ENCODE measurements around the gene CDCA3.

CDCA3 gene

GRCh38 chr12:6813363-6813762 is 37.7 kb downstream of the CDCA3 start:
- no peaks in the 10 kb centered on the region for H3K4me1 Mint-ChIP-seq (ENCODE audit: low read depth)

GRCh38 chr12:6810758-6811157 is 40.3 kb downstream of the CDCA3 start:
- Mint-ChIP-seq H3K36me3 (no peaks in the 10 kb centered on the region), H3K9me3 (ENCODE audit: low read depth) (no peaks in the 10 kb centered on the region), H3K4me1 (ENCODE audit: low read depth) (no peaks in the 10 kb centered on the region), H3K4me3 (no peak overlapping the region), H3K27ac (no peak overlapping the region), H3K27me3 (peaks cover 1% of the 10 kb centered on the region)

More at GRCh38 chr12:6813363-6813762, 37.7 kb downstream of the CDCA3 start:
- H3K9me3 Mint-ChIP-seq (ENCODE audit: low read depth), result no peaks in the 10 kb centered on the region
- peaks cover 1% of the 10 kb centered on the region for H3K27me3 Mint-ChIP-seq
- no peaks in the 10 kb centered on the region for H3K36me3 Mint-ChIP-seq
- no peak overlapping the region for H3K27ac Mint-ChIP-seq
- no peak overlapping the region for H3K4me3 Mint-ChIP-seq

GRCh38 chr12:6809056-6809455 is 42.0 kb downstream of the CDCA3 start:
- H3K36me3 Mint-ChIP-seq, result no peaks in the 10 kb centered on the region
- no peaks in the 10 kb centered on the region for H3K9me3 Mint-ChIP-seq (ENCODE audit: low read depth)
- H3K4me1 Mint-ChIP-seq (ENCODE audit: low read depth), result no peaks in the 10 kb centered on the region
- H3K27me3 Mint-ChIP-seq, result peaks cover 1% of the 10 kb centered on the region
- H3K4me3 Mint-ChIP-seq, result no peak overlapping the region
- H3K27ac Mint-ChIP-seq, result no peak overlapping the region

- no peaks in the 10 kb centered on the region for H3K4me1 Mint-ChIP-seq (ENCODE audit: low read depth)
- H3K27ac Mint-ChIP-seq, result no peak overlapping the region
- H3K9me3 Mint-ChIP-seq (ENCODE audit: low read depth), result no peaks in the 10 kb centered on the region
- H3K4me3 Mint-ChIP-seq, result no peak overlapping the region
- no peaks in the 10 kb centered on the region for H3K27me3 Mint-ChIP-seq
- no peaks in the 10 kb centered on the region for H3K36me3 Mint-ChIP-seq
These were observed 43.9 kb downstream of the CDCA3 start for GRCh38 chr12:6807170-6807569.

- H3K27ac Mint-ChIP-seq, result no peak overlapping the region
- no peaks in the 10 kb centered on the region for H3K4me1 Mint-ChIP-seq (ENCODE audit: low read depth)
- H3K4me3 Mint-ChIP-seq, result no peak overlapping the region
- no peaks in the 10 kb centered on the region for H3K9me3 Mint-ChIP-seq (ENCODE audit: low read depth)
- H3K27me3 Mint-ChIP-seq, result peaks cover 4% of the 10 kb centered on the region
- no peaks in the 10 kb centered on the region for H3K36me3 Mint-ChIP-seq
These were observed 51.9 kb downstream of the CDCA3 start for GRCh38 chr12:6799147-6799546.
